ENCODE results near the gene B4GALNT1. TPM values are rescaled to one million over a fixed set of nuclear protein-coding genes. Genes with fewer than 3 reads are reported as not detected.
"Not testable (repeated sequence)": the region's sequence is repeated elsewhere in the genome, so short reads cannot be mapped to it uniquely, and the experiment has no call there.

The B4GALNT1 gene
- total RNA-seq, 4 donors from 2014 or later: 0.19 to 1.7 (median 0.26) TPM

- no peak for DNase-seq (ENCODE audit: low spot score in 2 of 2)
- 77 to 87% methylated on average over 5 of the region's 5 CpGs for WGBS, 2 donors
- no peak overlapping the region for H3K4me3 ChIP-seq (ENCODE audit: low read depth, poor library complexity, severe bottlenecking)
- TF ChIP-seq POLR2A (IDR thresholded peaks at IDR 0.05): no peak
- TF ChIP-seq, protein P1, sequence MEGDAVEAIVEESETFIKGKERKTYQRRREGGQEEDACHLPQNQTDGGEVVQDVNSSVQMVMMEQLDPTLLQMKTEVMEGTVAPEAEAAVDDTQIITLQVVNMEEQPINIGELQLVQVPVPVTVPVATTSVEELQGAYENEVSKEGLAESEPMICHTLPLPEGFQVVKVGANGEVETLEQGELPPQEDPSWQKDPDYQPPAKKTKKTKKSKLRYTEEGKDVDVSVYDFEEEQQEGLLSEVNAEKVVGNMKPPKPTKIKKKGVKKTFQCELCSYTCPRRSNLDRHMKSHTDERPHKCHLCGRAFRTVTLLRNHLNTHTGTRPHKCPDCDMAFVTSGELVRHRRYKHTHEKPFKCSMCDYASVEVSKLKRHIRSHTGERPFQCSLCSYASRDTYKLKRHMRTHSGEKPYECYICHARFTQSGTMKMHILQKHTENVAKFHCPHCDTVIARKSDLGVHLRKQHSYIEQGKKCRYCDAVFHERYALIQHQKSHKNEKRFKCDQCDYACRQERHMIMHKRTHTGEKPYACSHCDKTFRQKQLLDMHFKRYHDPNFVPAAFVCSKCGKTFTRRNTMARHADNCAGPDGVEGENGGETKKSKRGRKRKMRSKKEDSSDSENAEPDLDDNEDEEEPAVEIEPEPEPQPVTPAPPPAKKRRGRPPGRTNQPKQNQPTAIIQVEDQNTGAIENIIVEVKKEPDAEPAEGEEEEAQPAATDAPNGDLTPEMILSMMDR (IDR thresholded peaks at IDR 0.05): no peak
- intact Hi-C loops (cut with DNase I; ENCODE audit: low total_unique reads): no loop called here
Observed at GRCh38 chr12:57666897-57667296, 33.9 kb upstream of the B4GALNT1 start.

- WGBS, 2 donors: 83 to 86% methylated on average over 29 to 32 of the region's 34 CpGs
- H3K4me3 ChIP-seq (ENCODE audit: low read depth, poor library complexity, severe bottlenecking); DNase-seq (ENCODE audit: low spot score in 2 of 2); intact Hi-C loops (cut with DNase I; ENCODE audit: low total_unique reads): not testable (repeated sequence)
Observed at GRCh38 chr12:57665066-57665820, 32.2 kb upstream of the B4GALNT1 start.

DNA sequence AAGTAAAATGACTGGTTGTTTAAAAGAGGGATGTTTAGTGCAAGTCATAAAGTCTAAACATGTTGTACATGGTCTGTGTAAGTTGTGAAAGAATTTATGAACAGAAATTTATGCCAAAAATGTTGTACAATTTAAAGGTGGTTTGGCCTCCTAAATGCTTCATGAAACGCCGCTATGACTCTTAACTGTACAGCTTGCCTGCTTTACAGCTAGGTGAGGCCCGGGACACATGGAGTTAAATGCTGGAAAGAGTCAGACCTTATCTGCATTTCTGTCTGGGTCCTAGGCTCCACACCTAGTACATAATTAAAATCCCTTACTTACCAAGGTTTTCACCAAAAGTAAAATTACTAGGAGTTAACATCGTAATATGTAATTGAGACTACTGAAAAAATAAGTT lies 28.4 kb upstream of the B4GALNT1 start:
- H3K4me3 ChIP-seq (ENCODE audit: low read depth, poor library complexity, severe bottlenecking): no peak overlapping the region
- 89 to 95% methylated on average over 4 of the region's 4 CpGs for WGBS, 2 donors
- DNase-seq (ENCODE audit: low spot score in 2 of 2): no peak
- intact Hi-C loops (cut with DNase I; ENCODE audit: low total_unique reads): no loop called here
- TF ChIP-seq, protein P1 (IDR thresholded peaks at IDR 0.05): no peak
- no peak for TF ChIP-seq POLR2A (IDR thresholded peaks at IDR 0.05)

DNA sequence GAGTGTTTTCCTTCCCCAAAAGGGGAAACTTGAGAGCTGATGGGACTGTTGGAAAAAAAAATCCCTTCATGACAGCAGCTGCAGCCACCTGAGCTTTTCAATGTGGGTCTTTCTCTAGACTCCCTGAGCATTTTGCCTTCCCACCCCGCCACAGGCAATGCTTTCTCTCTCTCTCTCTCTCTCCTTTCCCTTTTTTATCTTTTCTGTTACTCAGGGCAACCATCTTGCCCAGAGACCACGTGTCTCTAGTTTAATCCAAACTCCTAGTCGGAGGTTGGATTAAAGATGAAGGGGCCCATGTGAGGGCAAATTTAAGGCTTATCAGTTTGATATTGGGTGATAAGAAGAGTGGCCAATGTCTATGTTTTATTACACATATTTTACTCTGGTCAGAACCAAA lies 25.9 kb upstream of the B4GALNT1 start:
- WGBS, 2 donors: 63% methylated on average over 3 of the region's 3 CpGs
- TF ChIP-seq POLR2A (IDR thresholded peaks at IDR 0.05): no peak
- TF ChIP-seq, protein P1 (IDR thresholded peaks at IDR 0.05): no peak
- no peak overlapping the region for H3K4me3 ChIP-seq (ENCODE audit: low read depth, poor library complexity, severe bottlenecking)
- intact Hi-C loops (cut with DNase I; ENCODE audit: low total_unique reads): no loop called here
- no peak for DNase-seq (ENCODE audit: low spot score in 2 of 2)

GRCh38 chr12:57657744-57658143 lies 24.7 kb upstream of the B4GALNT1 start:
- 28 to 50% methylated on average over 3 of the region's 3 CpGs for WGBS, 2 donors
- intact Hi-C loops (cut with DNase I; ENCODE audit: low total_unique reads): no loop called here
- H3K4me3 ChIP-seq (ENCODE audit: low read depth, poor library complexity, severe bottlenecking): no peak overlapping the region
- no peak for DNase-seq (ENCODE audit: low spot score in 2 of 2)
- TF ChIP-seq, protein P1 (IDR thresholded peaks at IDR 0.05): no peak
- TF ChIP-seq POLR2A (IDR thresholded peaks at IDR 0.05): no peak

GRCh38 chr12:57656408-57656807 lies 23.4 kb upstream of the B4GALNT1 start:
- intact Hi-C loops (cut with DNase I; ENCODE audit: low total_unique reads); DNase-seq (ENCODE audit: low spot score in 2 of 2); H3K4me3 ChIP-seq (ENCODE audit: low read depth, poor library complexity, severe bottlenecking): not testable (repeated sequence)
- WGBS, 2 donors: 74% methylated on average over 4 of the region's 4 CpGs
